Activated T-helper 17 cell treated with anti-CD3 and anti-CD28 coated beads, Interleukin-2, amount 50 U/mL, for 72 hours (primary cell): ENCODE results near the gene HBS1L. TPM values are rescaled to one million over a fixed set of nuclear protein-coding genes. Genes with fewer than 3 reads are reported as not detected.

Experiments used
- ATAC-seq: fragments of 150-1000 bp; cut with Tn5 transposase; replicated peaks from 2 replicates; pipeline ENCODE4 v1.10.0; 2021; ENCODE audit warnings: mild to moderate bottlenecking, moderate library complexity
- H3K27ac Mint-ChIP-seq: one replicate; pipeline ENCODE4 v1.8.0; 2022; ENCODE audit warnings: mixed read lengths
- H3K27me3 Mint-ChIP-seq: one replicate; pipeline ENCODE4 v1.8.0; 2022; ENCODE audit warnings: mixed read lengths
- H3K36me3 Mint-ChIP-seq: one replicate; pipeline ENCODE4 v1.8.0; 2022; ENCODE audit warnings: low read depth, mild to moderate bottlenecking, mixed read lengths
- H3K4me1 Mint-ChIP-seq: one replicate; pipeline ENCODE4 v1.8.0; 2022; ENCODE audit warnings: mixed read lengths
- H3K4me3 Mint-ChIP-seq: one replicate; pipeline ENCODE4 v1.8.0; 2022; ENCODE audit warnings: mild to moderate bottlenecking, mixed read lengths
- H3K9me3 Mint-ChIP-seq: one replicate; pipeline ENCODE4 v1.8.0; 2022; ENCODE audit warnings: mixed read lengths
- total RNA-seq, 2 donors: library from RNA; stranded (reverse); gene quantifications; one replicate each; pipeline ENCODE4 v1.2.3, GENCODE V29; 2022

The HBS1L gene
- total RNA-seq, 2 donors from 2014 or later: 149 to 167 TPM

DNA sequence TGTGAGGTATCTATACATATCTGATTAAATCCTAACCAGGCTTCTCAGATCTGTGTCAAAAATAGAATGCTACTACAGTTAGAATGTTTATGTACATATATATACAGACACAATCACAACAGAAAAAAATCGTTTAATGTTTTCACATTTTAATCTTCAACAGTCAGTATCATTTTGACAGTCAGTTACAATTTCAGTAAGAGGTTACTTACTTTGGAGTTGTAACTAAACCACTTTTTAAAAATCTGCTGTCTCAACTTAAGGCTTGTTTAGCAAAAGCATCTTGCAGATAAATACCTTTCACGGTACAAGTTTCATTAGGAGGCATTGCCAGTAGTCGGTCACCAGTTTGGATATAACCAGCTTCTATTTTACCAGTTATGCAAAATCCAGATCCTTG lies 72.5 kb downstream of the HBS1L start:
- Mint-ChIP-seq H3K4me1 (peaks cover 26% of the 10 kb centered on the region), H3K9me3 (no peaks in the 10 kb centered on the region), H3K36me3 (peaks cover 80% of the 10 kb centered on the region), H3K4me3 (no peak overlapping the region), H3K27ac (no peak overlapping the region), H3K27me3 (no peaks in the 10 kb centered on the region)
- peak; percentile 4 for ATAC-seq

DNA sequence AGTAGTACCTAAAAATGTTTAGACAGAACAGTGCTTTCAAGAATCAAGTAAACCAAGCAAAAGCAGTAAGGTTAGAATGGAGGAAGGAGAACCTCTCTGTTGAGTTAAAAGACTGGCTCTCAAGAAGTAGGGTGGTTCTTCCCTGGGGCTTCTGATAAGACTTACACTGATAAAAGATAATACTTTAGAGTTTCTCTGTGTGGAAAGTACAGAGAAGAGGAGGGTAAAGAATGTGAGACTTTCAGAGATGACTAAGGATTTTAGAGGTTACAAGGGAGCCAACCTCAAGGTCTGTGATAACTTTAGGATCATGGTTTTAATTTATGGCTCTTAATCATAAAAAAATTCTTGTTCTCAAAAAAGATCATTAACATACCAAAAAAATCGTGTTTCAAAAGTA lies 73.8 kb downstream of the HBS1L start:
- Mint-ChIP-seq H3K27me3 (no peaks in the 10 kb centered on the region), H3K36me3 (peaks cover 87% of the 10 kb centered on the region), H3K27ac (peak overlapping the region; percentile 61), H3K9me3 (peaks cover under 1% of the 10 kb centered on the region), H3K4me1 (peaks cover 28% of the 10 kb centered on the region), H3K4me3 (peak overlapping the region; percentile 31)
- peak; percentile 59 for ATAC-seq

- no peaks in the 10 kb centered on the region for H3K27me3 Mint-ChIP-seq
- peak overlapping the region; percentile 69 for H3K4me3 Mint-ChIP-seq
- peak; percentile 87 for ATAC-seq
- H3K4me1 Mint-ChIP-seq: peaks cover 33% of the 10 kb centered on the region
- H3K27ac Mint-ChIP-seq: peak overlapping the region; percentile 95
- peaks cover 87% of the 10 kb centered on the region for H3K36me3 Mint-ChIP-seq
- peaks cover 3% of the 10 kb centered on the region for H3K9me3 Mint-ChIP-seq
Observed at GRCh38 chr6:134979142-134979541, 75.5 kb downstream of the HBS1L start.

DNA sequence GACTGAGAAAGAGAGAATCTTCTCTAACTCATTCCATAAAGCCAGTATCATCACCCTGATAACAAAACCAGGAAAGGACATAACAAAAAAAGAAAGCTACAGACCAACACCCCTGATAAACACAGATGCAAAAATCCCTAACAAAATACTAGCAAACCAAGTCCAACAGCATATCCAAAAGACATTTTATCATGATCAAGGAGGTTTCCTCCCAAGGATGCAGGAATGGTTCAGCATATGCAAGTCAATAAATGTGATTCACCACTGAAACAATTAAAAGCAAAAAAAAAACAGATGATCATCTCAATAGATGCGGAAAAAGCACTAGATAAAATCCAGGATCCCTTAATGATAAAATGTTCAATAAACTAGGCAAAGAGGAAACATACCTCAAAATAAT lies 80.3 kb downstream of the HBS1L start:
- peaks cover 14% of the 10 kb centered on the region for H3K4me1 Mint-ChIP-seq
- H3K27ac Mint-ChIP-seq: no peak overlapping the region
- no peaks in the 10 kb centered on the region for H3K27me3 Mint-ChIP-seq
- no peak overlapping the region for H3K4me3 Mint-ChIP-seq
- H3K36me3 Mint-ChIP-seq: peaks cover 93% of the 10 kb centered on the region
- no peak for ATAC-seq
- peaks cover 3% of the 10 kb centered on the region for H3K9me3 Mint-ChIP-seq

GRCh38 chr6:134967711-134968110 lies 86.9 kb downstream of the HBS1L start:
- Mint-ChIP-seq H3K27ac (no peak overlapping the region), H3K36me3 (peaks cover 92% of the 10 kb centered on the region), H3K4me3 (no peak overlapping the region), H3K4me1 (no peaks in the 10 kb centered on the region), H3K9me3 (no peaks in the 10 kb centered on the region), H3K27me3 (no peaks in the 10 kb centered on the region)
- no peak for ATAC-seq

DNA sequence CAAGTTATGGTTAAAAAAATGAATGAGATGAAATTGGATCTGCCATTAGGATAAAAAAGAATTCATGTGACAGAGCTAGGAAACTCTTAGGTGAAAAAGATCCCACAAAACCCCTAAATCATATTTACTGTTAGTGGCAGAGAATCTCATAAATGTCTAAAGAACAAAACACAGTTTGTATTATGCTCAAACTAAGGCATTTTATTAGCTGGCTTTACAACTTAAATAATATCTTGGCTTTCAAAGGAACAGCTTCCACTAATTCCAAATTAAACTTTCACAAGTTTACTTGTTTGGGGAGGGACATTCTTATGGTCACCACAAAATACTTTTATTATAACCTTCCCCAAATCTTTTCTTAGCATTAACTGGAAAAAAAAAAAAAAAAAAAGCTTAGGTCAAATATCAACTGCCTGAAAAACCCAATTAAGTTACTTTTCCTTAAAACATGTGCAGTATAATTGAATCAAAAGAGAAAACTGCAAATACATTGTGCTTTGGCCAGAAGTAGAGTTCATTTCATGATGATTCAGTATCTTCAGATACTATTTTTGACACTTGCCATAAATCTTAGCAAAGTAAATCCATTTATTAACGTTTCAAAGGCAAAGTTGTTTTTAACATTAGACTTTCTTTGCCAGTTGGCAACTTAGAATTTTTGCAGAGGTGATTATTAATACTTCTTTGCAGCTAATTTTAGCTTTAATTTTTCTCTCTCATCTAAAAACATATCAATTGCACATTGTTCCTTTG lies 90.0 kb downstream of the HBS1L start:
- Mint-ChIP-seq H3K36me3 (peaks cover 91% of the 10 kb centered on the region), H3K27me3 (no peaks in the 10 kb centered on the region), H3K9me3 (peaks cover 6% of the 10 kb centered on the region), H3K4me3 (no peak overlapping the region), H3K4me1 (no peaks in the 10 kb centered on the region), H3K27ac (no peak overlapping the region)
- ATAC-seq: no peak

DNA sequence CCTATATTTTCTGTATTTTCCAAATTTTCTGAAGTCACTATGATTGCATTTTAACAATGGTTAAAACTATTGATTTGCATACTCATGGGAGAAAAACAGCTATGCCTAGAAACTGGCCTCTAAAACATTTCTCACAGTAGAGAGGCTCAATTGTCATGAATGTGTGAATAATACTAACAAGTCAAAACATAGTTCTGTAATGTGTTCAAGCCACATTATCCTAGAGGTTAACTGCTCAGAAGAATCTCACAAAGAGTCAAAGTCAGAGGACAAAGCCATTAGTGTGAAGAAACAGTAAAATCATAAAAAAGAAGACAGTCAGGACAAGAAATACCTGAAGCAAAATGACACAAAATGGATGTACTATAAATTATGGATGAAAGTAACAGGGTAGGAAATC lies 92.2 kb downstream of the HBS1L start:
- ATAC-seq: no peak
- Mint-ChIP-seq H3K27me3 (no peaks in the 10 kb centered on the region), H3K9me3 (peaks cover 6% of the 10 kb centered on the region), H3K27ac (no peak overlapping the region), H3K4me3 (no peak overlapping the region), H3K36me3 (peaks cover 70% of the 10 kb centered on the region), H3K4me1 (no peaks in the 10 kb centered on the region)

- Mint-ChIP-seq H3K9me3 (peaks cover 6% of the 10 kb centered on the region), H3K27me3 (no peaks in the 10 kb centered on the region), H3K36me3 (peaks cover 60% of the 10 kb centered on the region), H3K4me3 (no peak overlapping the region), H3K27ac (no peak overlapping the region), H3K4me1 (no peaks in the 10 kb centered on the region)
- no peak for ATAC-seq
Observed at GRCh38 chr6:134961366-134961765, 93.3 kb downstream of the HBS1L start.

- Mint-ChIP-seq H3K4me1 (no peaks in the 10 kb centered on the region), H3K4me3 (no peak overlapping the region), H3K9me3 (peaks cover 6% of the 10 kb centered on the region), H3K27me3 (no peaks in the 10 kb centered on the region), H3K27ac (no peak overlapping the region), H3K36me3 (peaks cover 43% of the 10 kb centered on the region)
- no peak for ATAC-seq
Observed at GRCh38 chr6:134959603-134960002, 95.0 kb downstream of the HBS1L start.

DNA sequence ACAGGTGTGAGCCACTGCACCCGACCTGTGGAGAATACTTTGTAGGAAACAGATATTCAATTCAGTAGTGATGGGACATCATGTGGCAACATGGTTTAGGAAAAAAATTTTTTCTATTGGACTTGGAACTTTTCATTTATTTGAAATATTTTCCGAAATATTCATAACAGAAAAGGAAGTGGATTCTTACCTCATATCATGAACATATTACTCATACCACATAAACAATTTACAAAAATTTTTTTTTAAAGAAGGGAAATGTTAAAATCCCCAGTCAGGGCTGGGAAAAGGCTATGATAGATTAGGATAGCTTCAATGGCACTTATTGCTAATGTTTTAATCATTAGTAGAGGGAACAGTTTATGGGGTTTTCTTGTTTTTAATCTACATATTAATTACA lies 97.9 kb downstream of the HBS1L start:
- H3K4me1 Mint-ChIP-seq: no peaks in the 10 kb centered on the region
- ATAC-seq: peak; percentile 49
- peaks cover 14% of the 10 kb centered on the region for H3K36me3 Mint-ChIP-seq
- peak overlapping the region; percentile 40 for H3K27ac Mint-ChIP-seq
- H3K4me3 Mint-ChIP-seq: no peak overlapping the region
- peaks cover 6% of the 10 kb centered on the region for H3K9me3 Mint-ChIP-seq
- no peaks in the 10 kb centered on the region for H3K27me3 Mint-ChIP-seq

DNA sequence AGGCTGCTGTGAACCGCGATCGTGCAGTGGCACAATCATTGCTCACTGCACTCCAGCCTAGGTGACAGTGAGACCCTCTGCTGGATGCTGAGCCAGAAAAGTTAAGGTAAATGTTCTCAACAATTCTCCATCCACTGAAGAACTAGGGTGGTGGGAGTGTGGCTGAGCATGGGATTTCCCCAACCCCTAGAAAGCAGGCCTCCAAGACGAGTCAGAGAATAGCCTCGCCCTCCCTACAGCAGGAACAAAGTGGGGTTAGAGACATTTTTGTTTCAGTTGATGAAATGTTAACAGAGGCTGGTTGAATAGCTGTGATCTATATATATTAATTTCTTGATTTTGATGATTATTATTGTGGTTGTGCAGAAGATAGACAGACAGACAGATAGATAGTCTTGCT lies 98.6 kb downstream of the HBS1L start:
- Mint-ChIP-seq H3K27me3 (no peaks in the 10 kb centered on the region), H3K27ac (peak overlapping the region; percentile 40), H3K4me3 (no peak overlapping the region), H3K4me1 (no peaks in the 10 kb centered on the region), H3K36me3 (peaks cover 8% of the 10 kb centered on the region), H3K9me3 (peaks cover 2% of the 10 kb centered on the region)
- peak; percentile 67 for ATAC-seq

- Mint-ChIP-seq H3K4me1 (no peaks in the 10 kb centered on the region), H3K27me3 (no peaks in the 10 kb centered on the region), H3K9me3 (no peaks in the 10 kb centered on the region), H3K27ac (no peak overlapping the region), H3K36me3 (no peaks in the 10 kb centered on the region), H3K4me3 (no peak overlapping the region)
- no peak for ATAC-seq
Observed at GRCh38 chr6:134954272-134955000, 100.2 kb downstream of the HBS1L start.

GRCh38 chr6:134951494-134952263 lies 102.9 kb downstream of the HBS1L start:
- H3K4me1 Mint-ChIP-seq: no peaks in the 10 kb centered on the region
- H3K36me3 Mint-ChIP-seq: no peaks in the 10 kb centered on the region
- ATAC-seq: no peak
- no peak overlapping the region for H3K4me3 Mint-ChIP-seq
- H3K9me3 Mint-ChIP-seq: no peaks in the 10 kb centered on the region
- H3K27ac Mint-ChIP-seq: no peak overlapping the region
- H3K27me3 Mint-ChIP-seq: no peaks in the 10 kb centered on the region

GRCh38 chr6:134950482-134950881 lies 104.1 kb downstream of the HBS1L start:
- Mint-ChIP-seq H3K27me3 (no peaks in the 10 kb centered on the region), H3K36me3 (no peaks in the 10 kb centered on the region), H3K4me3 (no peak overlapping the region), H3K9me3 (no peaks in the 10 kb centered on the region), H3K27ac (no peak overlapping the region), H3K4me1 (no peaks in the 10 kb centered on the region)
- ATAC-seq: no peak
